ENCODE results near the gene AFAP1. TPM values are rescaled to one million over a fixed set of nuclear protein-coding genes. Genes with fewer than 3 reads are reported as not detected.

Gene AFAP1
- total and polyA plus RNA-seq, 2 donors (not counting 1 experiment from before 2014, with no cell fraction given), result 0.03 to 0.44 TPM

- Mint-ChIP-seq H3K4me1 (peaks cover 4% of the 10 kb centered on the region), H3K9me3 (ENCODE audit: insufficient read depth) (no peaks in the 10 kb centered on the region), H3K27me3 (peaks cover 3% of the 10 kb centered on the region), H3K27ac (no peak overlapping the region), H3K4me3 (no peak overlapping the region)
- peaks cover 0 to 3% (median 0%) of the 10 kb centered on the region in 3 donors for H3K9me3 ChIP-seq (ENCODE audit: control extremely low read depth in 1 of 3, control insufficient read depth in 2 of 3, insufficient read depth in 1 of 3, low read length in 2 of 3)
- H3K79me2 ChIP-seq (ENCODE audit: control insufficient read depth, insufficient read depth, low read length), result no peaks in the 10 kb centered on the region
- TF ChIP-seq EZH2 (IDR thresholded peaks at IDR 0.05; ENCODE audit: borderline replicate concordance, insufficient read depth, low read depth, low read length, poor library complexity, severe bottlenecking) (no peak), CTCF (IDR thresholded peaks at IDR 0.05) (no peak)
- no peaks in the 10 kb centered on the region for H3K4me1 ChIP-seq (ENCODE audit: control insufficient read depth in 2 of 2, insufficient read depth in 2 of 2, low read length in 2 of 2)
- no peak overlapping the region for H2AFZ ChIP-seq (ENCODE audit: insufficient read depth, low read depth, low read length, poor library complexity, severe bottlenecking)
- no peaks in the 10 kb centered on the region for H4K20me1 ChIP-seq (ENCODE audit: control insufficient read depth, insufficient read depth, low read length, poor library complexity, severe bottlenecking)
- intact Hi-C loops (cut with micrococcal nuclease), result no loop called here
- WGBS (ENCODE audit: insufficient coverage), result 91% methylated on average over 16 of the region's 16 CpGs
- H3K4me3 ChIP-seq (ENCODE audit: control extremely low read depth in 1 of 5, extremely low read depth in 1 of 5, insufficient read depth in 1 of 5, low read depth in 2 of 5, low read length in 4 of 5), result no peak overlapping the region
- H3K4me2 ChIP-seq (replicated peaks; ENCODE audit: low read depth, low read length, poor library complexity, severe bottlenecking), result no peak overlapping the region
- H3K9ac ChIP-seq (ENCODE audit: low read length), result no peak overlapping the region
- no peak for DNase-seq
- H3K27ac ChIP-seq (ENCODE audit: low read length in 2 of 2), result no peak overlapping the region
- H3K36me3 ChIP-seq (replicated peaks in 1 of 2; ENCODE audit: control extremely low read depth in 1 of 2, control insufficient read depth in 1 of 2, extremely low read depth in 1 of 2, insufficient read depth in 2 of 2, low read length in 1 of 2), result no peaks in the 10 kb centered on the region
- POLR2A ChIA-PET, result no interaction called here
- H3K27me3 ChIP-seq (replicated peaks in 1 of 4; ENCODE audit: control extremely low read depth in 1 of 4, control insufficient read depth in 3 of 4, insufficient read depth in 4 of 4, low read length in 3 of 4), result no peaks in the 10 kb centered on the region
- CTCF ChIA-PET, result no interaction called here
- ATAC-seq (ENCODE audit: low read depth), result no peak
Measured at GRCh38 chr4:7755561-7755960, 184.1 kb downstream of the AFAP1 start.

- Histone ChIP-seq H3K4me1 (ENCODE audit: control insufficient read depth in 2 of 2, insufficient read depth in 2 of 2, low read length in 2 of 2) (no peaks in the 10 kb centered on the region), H2AFZ (ENCODE audit: insufficient read depth, low read depth, low read length, poor library complexity, severe bottlenecking) (no peak overlapping the region), H3K4me3 (ENCODE audit: control extremely low read depth in 1 of 5, extremely low read depth in 1 of 5, insufficient read depth in 1 of 5, low read depth in 2 of 5, low read length in 4 of 5) (no peak overlapping the region), H3K79me2 (ENCODE audit: control insufficient read depth, insufficient read depth, low read length) (no peaks in the 10 kb centered on the region), H4K20me1 (ENCODE audit: control insufficient read depth, insufficient read depth, low read length, poor library complexity, severe bottlenecking) (no peaks in the 10 kb centered on the region), H3K36me3 (replicated peaks in 1 of 2; ENCODE audit: control extremely low read depth in 1 of 2, control insufficient read depth in 1 of 2, extremely low read depth in 1 of 2, insufficient read depth in 2 of 2, low read length in 1 of 2) (no peaks in the 10 kb centered on the region), H3K27me3 (replicated peaks in 1 of 4; ENCODE audit: control extremely low read depth in 1 of 4, control insufficient read depth in 3 of 4, insufficient read depth in 4 of 4, low read length in 3 of 4) (no peaks in the 10 kb centered on the region), H3K4me2 (replicated peaks; ENCODE audit: low read depth, low read length, poor library complexity, severe bottlenecking) (no peak overlapping the region), H3K27ac (ENCODE audit: low read length in 2 of 2) (no peak overlapping the region), H3K9me3 (ENCODE audit: control extremely low read depth in 1 of 3, control insufficient read depth in 2 of 3, insufficient read depth in 1 of 3, low read length in 2 of 3) (peaks cover 0 to 3% (median 0%) of the 10 kb centered on the region in 3 donors), H3K9ac (ENCODE audit: low read length) (no peak overlapping the region)
- POLR2A ChIA-PET, result no interaction called here
- CTCF ChIA-PET, result no interaction called here
- WGBS (ENCODE audit: insufficient coverage), result 82% methylated on average over 15 of the region's 21 CpGs
- Mint-ChIP-seq H3K4me3 (no peak overlapping the region), H3K27ac (no peak overlapping the region), H3K4me1 (peaks cover 4% of the 10 kb centered on the region), H3K27me3 (peaks cover 3% of the 10 kb centered on the region), H3K9me3 (ENCODE audit: insufficient read depth) (no peaks in the 10 kb centered on the region)
- intact Hi-C loops (cut with micrococcal nuclease), result no loop called here
- TF ChIP-seq CTCF (IDR thresholded peaks at IDR 0.05) (no peak), EZH2 (IDR thresholded peaks at IDR 0.05; ENCODE audit: borderline replicate concordance, insufficient read depth, low read depth, low read length, poor library complexity, severe bottlenecking) (no peak)
- DNase-seq (no peak), ATAC-seq (ENCODE audit: low read depth) (no peak)
Measured at GRCh38 chr4:7754565-7755262, 184.9 kb downstream of the AFAP1 start.

Data from B cell (primary cell).